Nucleus accumbens (tissue), 56 donors: ENCODE data around the gene MICAL3.
"Not testable (repeated sequence)": the region's sequence is repeated elsewhere in the genome, so short reads cannot be mapped to it uniquely, and the experiment has no call there.

ENCODE experiments used
- DNase-seq, 56 donors: peaks; one replicate each; lab custom pipeline; 2025; lab: John Stamatoyannopoulos, UW

The MICAL3 gene

GRCh38 chr22:17939579-17939978 is 84.8 kb downstream of the MICAL3 start:
- no peak for DNase-seq

- DNase-seq, result no peak
Measured at GRCh38 chr22:17939011-17939410, 85.3 kb downstream of the MICAL3 start.

GRCh38 chr22:17938484-17938924 is 85.9 kb downstream of the MICAL3 start:
- DNase-seq, result no peak

- not testable (repeated sequence) for DNase-seq
Measured at GRCh38 chr22:17932457-17932856, 91.9 kb downstream of the MICAL3 start.

GRCh38 chr22:17931400-17931825 is 92.9 kb downstream of the MICAL3 start:
- DNase-seq, result no peak

- DNase-seq, result no peak
Measured at GRCh38 chr22:17930455-17931313, 93.7 kb downstream of the MICAL3 start.

GRCh38 chr22:17929909-17930308 is 94.5 kb downstream of the MICAL3 start:
- DNase-seq, result no peak

- DNase-seq, result no peak
Measured at GRCh38 chr22:17928391-17928790, 96.0 kb downstream of the MICAL3 start.

- DNase-seq, result no peak
Measured at GRCh38 chr22:17927062-17927461, 97.3 kb downstream of the MICAL3 start.

GRCh38 chr22:17926516-17926915 is 97.8 kb downstream of the MICAL3 start:
- no peak for DNase-seq

GRCh38 chr22:17925431-17925841 is 98.9 kb downstream of the MICAL3 start:
- DNase-seq, result no peak

- DNase-seq, result no peak
Measured at GRCh38 chr22:17924735-17925364, 99.5 kb downstream of the MICAL3 start.

GRCh38 chr22:17924076-17924475 is 100.3 kb downstream of the MICAL3 start:
- no peak for DNase-seq

- no peak for DNase-seq
Measured at GRCh38 chr22:17922925-17923903, 101.1 kb downstream of the MICAL3 start.

GRCh38 chr22:17921871-17922821 is 102.2 kb downstream of the MICAL3 start:
- DNase-seq, result peak in 6 of 56 donors; percentile 20 to 47 (median 29)

- no peak for DNase-seq
Measured at GRCh38 chr22:17920992-17921650, 103.2 kb downstream of the MICAL3 start.

- DNase-seq, result peak in 1 of 56 donors; percentile 35
Measured at GRCh38 chr22:17920145-17920605, 104.2 kb downstream of the MICAL3 start.

GRCh38 chr22:17919276-17920144 is 104.9 kb downstream of the MICAL3 start:
- no peak for DNase-seq
